Neural cell (in vitro differentiated cells): ENCODE results near the gene GOLGA6L2. TPM values are rescaled to one million over a fixed set of nuclear protein-coding genes. Genes with fewer than 3 reads are reported as not detected.

Experiments used
- H2AFZ ChIP-seq: fragments of 200-600, 300-800 bp; sonication (generic), shearing (Covaris generic); 2 replicates; pipeline ENCODE4 v1.6.0; 2014; ENCODE audit warnings: low read depth, mild to moderate bottlenecking, antibody characterized with exemption, low read length, moderate library complexity
- H3F3A ChIP-seq: fragments of 200-600 bp; shearing (Covaris generic); 2 replicates; pipeline ENCODE4 v1.6.1; 2016; ENCODE audit warnings: mild to moderate bottlenecking, moderate library complexity, mixed read lengths, antibody characterized with exemption, low read length; ENCODE audit not compliant: insufficient read depth, poor library complexity, severe bottlenecking
- H3K27ac ChIP-seq: fragments of 200-600, 300-800 bp; sonication (generic), shearing (Covaris generic); 2 replicates; pipeline ENCODE4 v1.5.1; 2014; ENCODE audit warnings: mild to moderate bottlenecking, low read length, moderate library complexity
- H3K27me3 ChIP-seq: fragments of 300-800, 200-600 bp; sonication (generic), shearing (Covaris generic); 2 replicates; pipeline ENCODE4 v1.6.0; 2014; ENCODE audit warnings: mild to moderate bottlenecking, low read depth, low read length, moderate library complexity; ENCODE audit not compliant: insufficient read depth
- H3K36me3 ChIP-seq: fragments of 300-800, 200-600 bp; sonication (generic), shearing (Covaris generic); 2 replicates; pipeline ENCODE4 v1.5.1; 2014; ENCODE audit warnings: mild to moderate bottlenecking, antibody characterized with exemption, low read length, moderate library complexity; ENCODE audit not compliant: insufficient read depth
- H3K4me2 ChIP-seq: fragments of 300-800, 200-600 bp; sonication (generic), shearing (Covaris generic); 2 replicates; pipeline ENCODE4 v1.6.0; 2014; ENCODE audit warnings: mild to moderate bottlenecking, low read length
- H3K4me3 ChIP-seq: fragments of 300-800, 200-600 bp; sonication (generic), shearing (Covaris generic); 2 replicates; pipeline ENCODE4 v1.5.1; 2014; ENCODE audit warnings: mild to moderate bottlenecking, low read length, moderate library complexity
- H3K79me2 ChIP-seq: fragments of 200-600 bp; shearing (Covaris generic); replicated peaks from 2 replicates; pipeline ENCODE4 v1.6.0; 2014; ENCODE audit warnings: mild to moderate bottlenecking, low read length, moderate library complexity; ENCODE audit not compliant: insufficient read depth
- H3K9ac ChIP-seq: fragments of 300-800, 200-600 bp; sonication (generic), shearing (Covaris generic); 2 replicates; pipeline ENCODE4 v1.6.1; 2016; ENCODE audit warnings: mild to moderate bottlenecking, low read length, mixed read lengths
- H3K9me2 ChIP-seq: fragments of 200-600 bp; shearing (Covaris generic); 2 replicates; pipeline ENCODE4 v1.6.1; 2016; ENCODE audit warnings: mild to moderate bottlenecking, low read length, mixed read lengths; ENCODE audit not compliant: insufficient read depth
- H3K9me3 ChIP-seq: fragments of 200-600, 300-800 bp; sonication (generic), shearing (Covaris generic); 2 replicates; pipeline ENCODE4 v1.6.1; 2016; ENCODE audit warnings: mild to moderate bottlenecking, mixed run types, low read length, moderate library complexity, mixed read lengths
- H4K20me1 ChIP-seq: fragments of 200-600 bp; shearing (Covaris generic); 2 replicates; pipeline ENCODE4 v1.6.1; 2016; ENCODE audit warnings: mild to moderate bottlenecking, mixed run types; ENCODE audit not compliant: insufficient read depth
- EP300 ChIP-seq: fragments of 450-650 bp; conservative IDR thresholded peaks from 2 replicates; pipeline ENCODE4 v1.6.1; 2014; ENCODE audit warnings: antibody characterized with exemption, mild to moderate bottlenecking, moderate library complexity; ENCODE audit not compliant: poor library complexity, severe bottlenecking
- EZH2 ChIP-seq: fragments of 200-600, 300-800 bp; shearing (Covaris generic), sonication (generic); IDR thresholded peaks from 2 replicates; pipeline ENCODE4 v1.6.1; 2014; ENCODE audit warnings: antibody characterized with exemption, low read length, borderline replicate concordance, mild to moderate bottlenecking; ENCODE audit not compliant: insufficient read depth, poor library complexity, severe bottlenecking
- MXI1 ChIP-seq: fragments of 450-650 bp; conservative IDR thresholded peaks from 2 replicates; pipeline ENCODE4 v1.6.1; 2014; ENCODE audit warnings: antibody characterized with exemption, mild to moderate bottlenecking; ENCODE audit not compliant: poor library complexity, severe bottlenecking
- POLR2AphosphoS5 ChIP-seq: IDR thresholded peaks from 2 replicates; pipeline ENCODE4 v1.6.1; 2012
- RAD21 ChIP-seq: fragments of 450-650 bp; conservative IDR thresholded peaks from 2 replicates; pipeline ENCODE4 v1.6.1; 2014; ENCODE audit warnings: antibody characterized with exemption, mild to moderate bottlenecking, moderate library complexity
- SMC3 ChIP-seq: fragments of 450-650 bp; conservative IDR thresholded peaks from 2 replicates; pipeline ENCODE4 v1.6.1; 2014; ENCODE audit warnings: antibody characterized with exemption, mild to moderate bottlenecking, moderate library complexity; ENCODE audit not compliant: poor library complexity
- TAF1 ChIP-seq: IDR thresholded peaks from 2 replicates; pipeline ENCODE4 v1.6.1; 2012; ENCODE audit warnings: low read depth
- polyA plus RNA-seq: library from polyadenylated mRNA; depleted of rRNA; stranded (reverse); fragments of >200 nt; gene quantifications from 2 replicates; pipeline ENCODE4 v1.2.3, GENCODE V29; 2014
- TF ChIP-seq, protein P1 (sequence below): fragments of 450-650 bp; IDR thresholded peaks from 2 replicates; pipeline ENCODE4 v1.5.1; 2014; ENCODE audit warnings: antibody characterized with exemption, mild to moderate bottlenecking, moderate library complexity; ENCODE audit not compliant: poor library complexity, severe bottlenecking
- TF ChIP-seq, protein P2 (sequence below): IDR thresholded peaks from 2 replicates; pipeline ENCODE4 v1.6.1; 2012; ENCODE audit warnings: borderline replicate concordance

The GOLGA6L2 gene
- polyA plus RNA-seq, 1 donor from 2014 or later = not detected

DNA sequence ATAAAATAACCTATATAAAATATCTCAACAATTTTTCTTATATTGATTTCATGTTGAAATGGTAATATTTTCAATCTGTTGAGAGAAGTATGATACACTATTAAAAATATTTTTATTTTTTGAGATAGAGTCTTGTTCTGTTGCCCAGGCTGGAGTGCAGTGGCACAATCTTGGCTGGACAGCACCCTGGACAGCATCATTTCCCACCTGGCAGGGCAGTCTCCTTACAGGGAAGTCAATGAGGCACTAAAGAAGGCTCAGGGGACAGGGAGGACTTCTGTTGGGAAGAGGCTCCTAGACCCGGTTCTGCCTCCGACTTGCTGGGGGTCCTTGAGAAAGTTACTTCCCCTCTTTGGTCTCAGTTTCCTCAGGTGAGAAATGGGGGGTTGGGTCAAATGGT is 9.4 kb downstream of the GOLGA6L2 start:
- Histone ChIP-seq H3F3A (no peaks in the 10 kb centered on the region), H3K27ac (no peak overlapping the region), H3K9me2 (no peaks in the 10 kb centered on the region), H3K4me2 (no peak overlapping the region), H3K9me3 (no peaks in the 10 kb centered on the region), H3K79me2 (no peaks in the 10 kb centered on the region), H4K20me1 (no peaks in the 10 kb centered on the region), H2AFZ (no peak overlapping the region), H3K27me3 (no peaks in the 10 kb centered on the region), H3K9ac (no peak overlapping the region), H3K4me3 (no peak overlapping the region), H3K36me3 (no peaks in the 10 kb centered on the region)
- TF ChIP-seq TAF1 (no peak), POLR2AphosphoS5 (no peak), SMC3 (no peak), MXI1 (no peak), RAD21 (no peak), EP300 (no peak), EZH2 (no peak)
- TF ChIP-seq, protein P1, sequence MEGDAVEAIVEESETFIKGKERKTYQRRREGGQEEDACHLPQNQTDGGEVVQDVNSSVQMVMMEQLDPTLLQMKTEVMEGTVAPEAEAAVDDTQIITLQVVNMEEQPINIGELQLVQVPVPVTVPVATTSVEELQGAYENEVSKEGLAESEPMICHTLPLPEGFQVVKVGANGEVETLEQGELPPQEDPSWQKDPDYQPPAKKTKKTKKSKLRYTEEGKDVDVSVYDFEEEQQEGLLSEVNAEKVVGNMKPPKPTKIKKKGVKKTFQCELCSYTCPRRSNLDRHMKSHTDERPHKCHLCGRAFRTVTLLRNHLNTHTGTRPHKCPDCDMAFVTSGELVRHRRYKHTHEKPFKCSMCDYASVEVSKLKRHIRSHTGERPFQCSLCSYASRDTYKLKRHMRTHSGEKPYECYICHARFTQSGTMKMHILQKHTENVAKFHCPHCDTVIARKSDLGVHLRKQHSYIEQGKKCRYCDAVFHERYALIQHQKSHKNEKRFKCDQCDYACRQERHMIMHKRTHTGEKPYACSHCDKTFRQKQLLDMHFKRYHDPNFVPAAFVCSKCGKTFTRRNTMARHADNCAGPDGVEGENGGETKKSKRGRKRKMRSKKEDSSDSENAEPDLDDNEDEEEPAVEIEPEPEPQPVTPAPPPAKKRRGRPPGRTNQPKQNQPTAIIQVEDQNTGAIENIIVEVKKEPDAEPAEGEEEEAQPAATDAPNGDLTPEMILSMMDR = no peak
- TF ChIP-seq, protein P2, sequence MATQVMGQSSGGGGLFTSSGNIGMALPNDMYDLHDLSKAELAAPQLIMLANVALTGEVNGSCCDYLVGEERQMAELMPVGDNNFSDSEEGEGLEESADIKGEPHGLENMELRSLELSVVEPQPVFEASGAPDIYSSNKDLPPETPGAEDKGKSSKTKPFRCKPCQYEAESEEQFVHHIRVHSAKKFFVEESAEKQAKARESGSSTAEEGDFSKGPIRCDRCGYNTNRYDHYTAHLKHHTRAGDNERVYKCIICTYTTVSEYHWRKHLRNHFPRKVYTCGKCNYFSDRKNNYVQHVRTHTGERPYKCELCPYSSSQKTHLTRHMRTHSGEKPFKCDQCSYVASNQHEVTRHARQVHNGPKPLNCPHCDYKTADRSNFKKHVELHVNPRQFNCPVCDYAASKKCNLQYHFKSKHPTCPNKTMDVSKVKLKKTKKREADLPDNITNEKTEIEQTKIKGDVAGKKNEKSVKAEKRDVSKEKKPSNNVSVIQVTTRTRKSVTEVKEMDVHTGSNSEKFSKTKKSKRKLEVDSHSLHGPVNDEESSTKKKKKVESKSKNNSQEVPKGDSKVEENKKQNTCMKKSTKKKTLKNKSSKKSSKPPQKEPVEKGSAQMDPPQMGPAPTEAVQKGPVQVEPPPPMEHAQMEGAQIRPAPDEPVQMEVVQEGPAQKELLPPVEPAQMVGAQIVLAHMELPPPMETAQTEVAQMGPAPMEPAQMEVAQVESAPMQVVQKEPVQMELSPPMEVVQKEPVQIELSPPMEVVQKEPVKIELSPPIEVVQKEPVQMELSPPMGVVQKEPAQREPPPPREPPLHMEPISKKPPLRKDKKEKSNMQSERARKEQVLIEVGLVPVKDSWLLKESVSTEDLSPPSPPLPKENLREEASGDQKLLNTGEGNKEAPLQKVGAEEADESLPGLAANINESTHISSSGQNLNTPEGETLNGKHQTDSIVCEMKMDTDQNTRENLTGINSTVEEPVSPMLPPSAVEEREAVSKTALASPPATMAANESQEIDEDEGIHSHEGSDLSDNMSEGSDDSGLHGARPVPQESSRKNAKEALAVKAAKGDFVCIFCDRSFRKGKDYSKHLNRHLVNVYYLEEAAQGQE = no peak

DNA sequence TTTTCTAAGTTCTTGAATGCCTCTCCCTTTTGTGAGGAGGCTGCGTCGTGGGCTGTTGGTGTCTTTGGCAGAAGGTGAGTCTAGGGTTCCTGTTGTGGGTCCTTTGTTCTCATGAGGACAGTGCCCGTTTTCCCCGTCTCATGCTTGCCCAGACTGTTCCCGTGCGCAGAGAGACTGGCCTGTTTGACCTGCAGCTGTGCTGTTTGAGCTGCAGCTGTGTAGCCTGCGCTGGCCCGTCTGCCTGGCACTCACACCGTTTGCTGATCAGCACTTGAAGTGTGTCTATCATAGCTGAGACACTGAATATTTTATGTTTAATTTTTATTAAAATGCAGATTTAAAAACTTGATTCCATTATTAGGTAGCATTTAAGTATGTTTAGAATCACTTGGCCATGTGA is 9.9 kb downstream of the GOLGA6L2 start:
- Histone ChIP-seq H4K20me1 (no peaks in the 10 kb centered on the region), H3K4me2 (no peak overlapping the region), H3F3A (no peaks in the 10 kb centered on the region), H3K9ac (no peak overlapping the region), H3K27me3 (no peaks in the 10 kb centered on the region), H2AFZ (no peak overlapping the region), H3K36me3 (no peaks in the 10 kb centered on the region), H3K9me3 (no peaks in the 10 kb centered on the region), H3K27ac (no peak overlapping the region), H3K79me2 (no peaks in the 10 kb centered on the region), H3K4me3 (no peak overlapping the region), H3K9me2 (no peaks in the 10 kb centered on the region)
- TF ChIP-seq EZH2 (no peak), TAF1 (no peak), RAD21 (no peak), MXI1 (no peak), POLR2AphosphoS5 (no peak), EP300 (no peak), SMC3 (no peak)
- TF ChIP-seq, protein P1 = no peak
